ENCODE results near the gene CIART.
"Not testable (repeated sequence)": the region's sequence is repeated elsewhere in the genome, so short reads cannot be mapped to it uniquely, and the experiment has no call there.

CIART gene

DNA sequence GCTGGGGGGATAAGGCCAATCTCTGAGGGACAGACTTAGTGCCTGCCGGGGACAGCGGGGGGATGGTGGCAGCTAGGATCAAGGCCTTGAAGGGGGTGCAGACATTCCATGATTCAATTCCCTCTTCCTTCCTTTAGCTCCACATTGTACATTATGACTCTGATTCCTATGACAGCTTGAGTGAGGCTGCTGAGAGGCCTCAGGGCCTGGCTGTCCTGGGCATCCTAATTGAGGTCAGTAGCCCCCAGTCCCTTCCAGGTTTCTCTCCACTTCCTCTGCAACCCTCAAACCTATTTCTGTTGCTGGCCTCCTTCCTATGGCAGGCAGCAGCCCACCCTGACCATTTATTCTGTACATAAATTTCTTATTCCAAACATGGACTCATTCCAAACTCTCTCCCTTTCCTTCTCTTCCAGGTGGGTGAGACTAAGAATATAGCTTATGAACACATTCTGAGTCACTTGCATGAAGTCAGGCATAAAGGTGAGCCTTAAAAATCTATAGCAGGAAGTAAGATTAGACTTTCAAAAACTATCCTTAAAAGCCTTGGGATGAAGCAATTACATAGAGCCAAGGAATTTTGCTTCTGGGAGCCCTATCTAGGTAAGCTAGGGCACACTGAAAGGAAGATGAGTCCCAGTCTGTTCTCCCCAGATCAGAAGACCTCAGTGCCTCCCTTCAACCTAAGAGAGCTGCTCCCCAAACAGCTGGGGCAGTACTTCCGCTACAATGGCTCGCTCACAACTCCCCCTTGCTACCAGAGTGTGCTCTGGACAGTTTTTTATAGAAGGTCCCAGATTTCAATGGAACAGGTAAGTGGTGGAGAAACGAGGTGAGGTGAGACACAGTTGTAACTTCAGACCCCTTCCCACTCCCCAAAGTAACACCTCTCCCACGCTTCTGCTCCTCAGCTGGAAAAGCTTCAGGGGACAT is 19.7 kb upstream of the CIART start:
- no peak for DNase-seq

DNA sequence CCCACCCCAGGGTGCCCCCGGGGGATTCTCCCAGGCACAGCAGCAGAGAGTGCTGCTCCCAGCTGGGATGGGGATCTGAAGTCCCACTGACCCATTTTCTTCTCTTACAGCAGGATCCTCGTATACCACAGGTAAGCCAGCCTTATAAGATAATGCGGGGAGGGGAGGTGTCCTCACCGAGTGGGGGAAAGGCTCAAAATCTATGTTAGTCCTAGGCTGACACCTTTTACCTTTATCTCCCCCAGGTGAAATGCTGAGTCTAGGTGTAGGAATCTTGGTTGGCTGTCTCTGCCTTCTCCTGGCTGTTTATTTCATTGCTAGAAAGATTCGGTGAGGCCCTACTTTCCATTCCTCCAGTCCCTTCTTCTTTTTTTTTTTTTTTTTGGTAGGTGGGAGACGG is 18.8 kb upstream of the CIART start:
- DNase-seq: no peak

DNA sequence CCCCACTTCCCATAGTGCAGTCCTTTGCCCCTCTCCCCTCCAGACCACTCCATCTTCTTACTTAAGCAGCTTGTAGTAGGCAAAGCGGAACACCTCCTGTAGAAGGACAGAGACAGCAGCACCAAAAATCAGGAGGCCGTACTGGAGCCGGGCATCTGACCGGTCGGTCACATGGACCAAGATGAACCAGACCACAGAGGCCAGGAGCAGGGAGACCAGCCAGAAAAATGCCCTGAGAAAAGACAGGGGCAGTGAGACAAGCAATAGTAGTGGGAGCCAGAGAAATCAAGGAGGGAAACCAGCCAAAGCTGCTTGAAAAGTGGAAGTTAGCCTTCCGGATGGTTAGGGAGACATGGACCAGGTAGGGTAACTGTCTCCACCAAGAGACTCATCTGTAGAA is 14.5 kb upstream of the CIART start:
- no peak for DNase-seq

DNA sequence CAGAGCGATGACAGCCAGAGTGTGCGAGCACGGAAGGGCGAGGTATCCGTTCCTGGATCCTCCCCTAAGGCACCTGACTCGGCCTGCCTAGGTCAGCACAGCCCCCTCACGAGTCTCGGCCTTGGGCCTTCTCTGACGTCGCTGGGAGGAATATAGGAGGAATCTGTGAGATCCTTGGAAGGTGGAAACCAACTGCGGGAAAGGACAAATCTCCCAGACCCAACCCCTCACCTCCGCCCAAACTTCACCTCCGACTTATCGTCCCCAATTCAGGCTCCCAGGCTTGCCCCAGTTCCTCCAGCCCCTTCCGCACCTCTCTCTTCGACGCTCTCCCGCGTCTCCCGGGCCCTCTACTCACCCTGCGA is 14.0 kb upstream of the CIART start:
- DNase-seq: no peak

DNA sequence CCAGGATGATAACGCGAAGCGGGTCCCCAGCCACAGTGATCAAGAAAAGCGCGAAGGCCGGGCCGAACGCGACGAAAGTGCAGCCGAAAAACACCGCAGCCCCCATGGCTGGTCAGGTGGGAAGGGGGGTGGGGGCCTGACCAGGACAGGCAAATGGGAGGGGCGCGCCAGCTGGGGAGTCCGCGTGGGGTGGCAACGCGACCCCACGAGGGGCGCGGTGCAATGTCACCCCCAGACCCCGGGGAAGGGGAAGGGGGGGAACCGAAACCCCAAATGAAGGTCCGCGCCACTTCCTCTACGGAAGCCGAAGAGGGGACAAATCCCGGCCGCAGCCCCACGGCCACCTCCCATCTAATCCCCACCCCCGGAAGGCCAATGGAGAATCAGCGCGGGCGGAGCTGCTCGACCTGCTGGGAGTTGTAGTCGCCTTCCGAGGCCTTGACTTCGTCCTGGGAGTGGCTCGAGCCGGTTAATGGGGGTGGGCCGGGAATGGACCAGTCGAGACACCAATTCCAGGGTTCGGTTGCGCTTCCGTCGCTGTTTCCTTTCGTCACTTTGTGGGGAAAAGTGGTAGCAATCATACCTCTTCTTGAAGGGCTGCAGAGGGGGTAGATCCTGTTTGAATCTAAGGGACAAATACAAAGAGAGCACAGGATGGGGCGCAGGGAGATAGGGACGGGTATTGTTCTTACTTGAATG is 13.5 kb upstream of the CIART start, which contains the start of gene APH1A:
Gene APH1A (minus strand): TSS at position 312 of the 699 bp plus-strand sequence. CDS start 206 bp downstream, at position 106.
- peak; percentile 98 for DNase-seq

DNA sequence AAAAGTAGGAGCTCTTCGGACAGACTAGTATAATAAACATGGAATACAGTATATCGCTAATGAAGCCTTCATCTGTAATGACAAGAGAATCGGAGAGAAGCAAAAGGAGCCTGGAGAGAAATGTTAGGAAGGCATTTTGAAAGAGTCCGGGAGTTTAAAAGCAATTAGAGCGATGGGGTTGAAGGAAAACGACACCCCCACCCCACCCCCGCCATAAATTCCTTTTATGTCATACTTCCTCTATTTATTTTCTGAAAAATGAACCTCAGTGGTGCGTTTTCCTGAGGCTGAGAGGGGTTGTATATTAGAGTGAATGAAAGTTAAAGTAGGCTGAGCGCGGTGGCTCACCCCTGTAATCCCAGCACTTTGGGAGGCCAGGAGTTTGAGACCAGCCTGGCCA is 12.9 kb upstream of the CIART start:
- no peak for DNase-seq

DNA sequence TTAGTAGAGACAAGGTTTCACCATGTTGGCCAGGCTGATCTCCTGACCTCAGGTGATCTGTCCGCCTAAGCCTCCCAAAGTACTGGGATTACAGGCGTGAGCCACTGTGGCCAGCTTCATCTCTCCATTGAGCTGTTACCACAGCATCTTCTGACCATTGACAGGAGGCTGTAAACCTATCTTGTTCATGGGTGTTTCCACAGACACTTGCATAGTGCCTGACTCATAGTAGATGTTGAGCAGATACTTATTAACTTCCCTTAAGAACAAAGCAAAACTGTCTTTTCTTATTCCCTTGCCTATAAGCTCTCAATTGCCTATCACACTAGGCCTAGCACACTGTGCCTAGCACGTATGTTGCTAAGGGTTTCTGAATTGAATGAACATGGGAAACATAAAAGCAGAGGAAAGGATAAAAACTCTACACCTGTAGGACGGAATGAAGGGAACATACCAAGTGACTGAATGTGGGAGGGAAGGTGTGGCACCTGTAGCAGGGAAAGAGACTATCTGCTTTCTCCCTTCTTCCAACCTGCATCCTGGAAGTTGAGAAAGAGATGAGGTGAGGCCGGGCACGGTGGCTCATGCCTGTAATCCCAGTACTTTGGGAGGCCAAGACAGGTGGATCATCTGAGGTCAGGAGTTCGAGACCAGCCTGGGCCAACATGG is 10.9 kb upstream of the CIART start:
- DNase-seq: no peak

DNA sequence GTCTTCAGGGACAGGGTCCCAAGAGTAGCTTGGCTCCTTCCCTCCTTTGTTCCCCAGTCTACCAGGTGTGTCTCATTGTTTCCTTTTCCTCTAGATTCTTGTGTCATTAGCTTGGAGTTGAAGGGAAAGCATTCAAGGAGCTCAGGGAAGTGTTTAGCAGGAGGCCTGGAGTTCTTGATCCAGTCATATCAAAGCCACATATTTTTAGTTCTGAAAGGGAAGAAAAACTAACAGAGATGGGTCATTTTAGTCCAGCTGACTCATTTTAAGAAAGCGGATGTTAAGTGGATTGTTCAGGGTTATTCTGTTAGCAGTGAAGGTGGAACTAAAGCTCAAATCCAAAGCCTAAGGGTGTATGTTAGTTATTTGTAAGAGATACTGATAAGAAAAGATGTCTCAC is 9.0 kb upstream of the CIART start:
- DNase-seq: no peak

DNA sequence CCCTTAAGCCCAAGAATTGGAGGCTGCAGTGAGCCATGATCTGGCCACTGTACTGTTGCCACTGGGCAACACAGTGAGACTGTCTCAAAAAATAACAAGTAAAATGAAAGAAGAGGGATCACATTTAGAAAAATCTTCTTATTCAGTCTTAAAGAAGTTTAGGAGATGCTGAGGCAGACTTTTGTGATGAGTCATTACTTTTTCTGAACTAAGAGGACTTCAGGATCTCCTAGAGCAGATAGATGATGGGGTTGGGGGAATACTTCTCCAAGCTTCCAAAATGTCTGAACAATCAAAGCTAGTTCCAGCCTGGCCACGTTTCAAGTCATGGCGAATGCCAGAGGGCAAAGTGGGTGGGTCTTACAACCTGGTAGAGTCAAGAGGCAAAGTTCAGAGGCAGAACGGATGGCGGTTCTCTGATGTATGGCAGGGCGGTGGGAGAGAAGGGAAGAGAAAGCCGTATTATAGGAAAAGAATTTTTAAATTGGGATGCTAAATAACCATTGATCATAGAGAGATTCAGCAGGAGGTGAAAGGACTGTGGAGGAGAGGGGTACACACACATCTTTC is 2.1 kb upstream of the CIART start:
- DNase-seq: no peak

DNA sequence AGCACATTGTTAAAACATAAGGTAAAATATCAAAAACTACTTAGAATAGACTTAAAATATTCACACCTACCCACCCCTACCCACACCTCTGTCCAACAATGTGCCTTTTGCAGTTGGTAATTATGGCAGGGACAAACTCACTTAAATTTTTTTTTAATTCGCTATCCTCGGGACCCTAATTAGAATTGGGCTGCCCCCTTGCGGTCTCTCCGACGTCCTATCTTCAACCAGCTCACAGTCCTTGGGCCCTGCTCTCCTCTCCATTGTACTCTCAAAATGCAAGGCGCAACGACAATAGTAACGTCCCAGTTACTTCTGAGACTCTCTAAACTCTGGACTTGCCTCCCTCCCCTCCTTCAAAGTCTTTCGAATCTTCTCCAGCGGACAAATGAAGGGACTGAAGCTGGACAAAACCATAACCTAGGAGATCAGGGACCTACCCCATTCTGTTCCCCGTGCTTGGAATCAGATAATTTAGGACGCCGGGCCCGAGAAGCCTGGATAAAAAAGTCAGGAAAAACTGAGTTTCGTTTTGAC is 1.1 kb upstream of the CIART start:
- DNase-seq: peak; percentile 83

DNA sequence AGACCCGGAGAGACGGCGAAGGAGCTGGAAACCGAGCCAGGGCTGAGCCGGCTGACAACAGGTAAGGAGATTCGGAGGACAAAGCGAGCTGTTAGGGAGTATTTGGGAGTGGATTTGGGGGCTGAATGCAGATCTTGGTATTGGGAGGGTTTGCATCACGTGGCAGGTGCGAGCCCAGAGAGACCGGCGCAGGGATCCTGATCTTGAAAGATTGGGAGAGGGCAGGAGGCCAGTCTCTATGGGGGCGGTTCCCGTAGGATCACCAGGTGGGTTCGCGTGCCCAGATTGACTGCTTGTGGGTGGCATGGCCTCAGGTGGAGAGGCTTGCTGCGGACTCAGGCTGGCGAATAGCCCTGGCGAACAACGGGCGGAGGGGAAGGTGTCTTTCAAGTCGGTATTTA is 204 bp downstream of the CIART start:
- DNase-seq: no peak

DNA sequence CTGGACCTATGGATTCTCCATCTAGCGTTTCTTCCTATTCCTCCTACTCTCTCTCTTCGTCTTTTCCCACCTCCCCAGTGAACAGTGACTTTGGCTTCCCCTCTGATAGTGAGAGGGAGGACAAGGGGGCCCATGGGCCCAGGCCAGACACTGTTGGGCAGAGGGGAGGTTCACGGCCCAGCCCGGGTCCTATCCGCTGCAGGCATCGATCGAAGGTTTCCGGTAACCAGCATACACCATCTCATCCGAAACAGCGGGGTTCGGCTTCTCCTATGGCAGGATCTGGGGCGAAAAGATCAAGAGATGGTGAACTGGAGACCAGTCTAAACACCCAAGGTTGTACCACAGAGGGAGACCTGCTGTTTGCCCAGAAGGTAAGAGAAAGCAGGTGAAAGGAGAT is 906 bp downstream of the CIART start:
- DNase-seq: no peak

DNA sequence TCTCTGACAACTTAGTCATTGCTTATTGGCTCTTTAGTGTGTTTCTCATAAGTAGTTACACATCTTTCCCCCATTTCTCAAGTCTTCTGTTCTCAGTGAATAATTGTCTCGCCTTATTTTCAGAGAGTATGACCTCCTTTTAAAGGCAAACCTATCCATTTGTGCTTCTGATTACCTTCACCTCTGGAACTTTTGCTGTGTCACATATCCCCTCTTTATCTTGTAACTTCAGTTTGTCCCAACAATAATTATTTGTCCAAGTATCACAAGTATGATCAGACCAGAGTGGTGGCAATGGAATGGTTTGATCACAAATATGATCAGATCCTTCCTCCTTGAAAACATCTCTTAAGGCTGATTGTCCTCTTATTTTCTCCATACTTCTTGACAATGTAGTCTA is 6.0 kb downstream of the CIART start:
- no peak for DNase-seq

DNA sequence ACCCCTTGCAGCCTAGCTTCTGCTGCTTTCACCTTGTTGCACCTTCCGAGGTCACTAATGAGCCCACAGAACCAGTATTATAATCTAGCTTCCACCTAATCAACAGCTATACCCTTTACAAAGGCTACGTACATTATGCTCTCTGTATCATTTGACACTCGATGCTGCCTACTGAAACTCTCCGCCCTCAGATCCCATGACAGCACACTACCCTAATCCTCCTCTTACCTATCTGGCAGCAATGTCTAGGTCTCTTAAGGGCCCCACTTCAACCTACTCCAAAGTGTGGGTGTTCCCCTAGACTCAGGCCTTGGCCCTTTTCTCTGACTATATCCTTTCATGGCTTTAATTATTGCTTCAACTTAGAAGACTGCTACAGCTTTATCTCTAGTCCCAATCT is 6.5 kb downstream of the CIART start:
- no peak for DNase-seq

DNA sequence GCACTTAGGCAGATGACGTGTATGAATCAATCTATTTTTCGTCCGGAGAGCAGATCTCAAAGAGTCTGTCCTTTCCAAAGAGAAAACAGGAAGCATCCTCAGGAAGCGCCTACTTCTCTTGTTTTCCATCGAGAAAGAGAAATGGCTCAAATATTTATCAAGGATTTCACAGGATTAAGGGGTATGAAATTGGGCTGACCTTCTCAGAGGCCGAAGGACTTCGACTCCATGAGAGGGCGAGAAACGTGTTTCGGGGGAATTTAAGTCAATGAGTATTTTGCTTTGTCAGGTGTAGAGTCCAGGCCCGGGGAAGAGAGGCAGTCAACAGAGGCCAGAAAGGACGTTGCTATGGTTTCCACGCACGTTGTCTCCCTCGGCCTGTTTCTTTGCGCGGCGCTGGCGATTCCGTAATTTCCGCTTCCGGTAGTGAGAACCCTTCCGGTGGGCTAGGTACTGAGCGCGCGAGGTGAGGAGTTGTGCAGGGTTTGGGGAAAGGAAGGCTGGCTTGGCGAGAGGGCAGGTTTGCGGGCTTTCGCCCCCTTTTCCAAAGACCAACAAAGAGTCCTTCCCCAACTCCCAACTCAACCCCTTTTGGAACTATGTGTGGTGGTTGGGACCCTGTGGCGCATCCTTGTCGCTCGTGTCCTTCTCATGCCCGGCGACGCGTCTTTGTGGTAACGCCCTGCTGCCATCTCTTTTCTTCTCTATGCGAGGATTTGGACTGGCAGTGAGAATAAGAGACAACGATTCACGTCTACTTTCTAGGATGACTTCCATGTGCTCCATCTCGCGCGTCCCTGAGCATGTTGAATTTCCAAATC is 11.3 kb downstream of the CIART start, which contains the start of gene MRPS21:
Gene MRPS21 (plus strand): TSS at position 429 of the 821 bp plus-strand sequence. CDS start 506 bp downstream, outside the sequence.
- peak; percentile 90 for DNase-seq

DNA sequence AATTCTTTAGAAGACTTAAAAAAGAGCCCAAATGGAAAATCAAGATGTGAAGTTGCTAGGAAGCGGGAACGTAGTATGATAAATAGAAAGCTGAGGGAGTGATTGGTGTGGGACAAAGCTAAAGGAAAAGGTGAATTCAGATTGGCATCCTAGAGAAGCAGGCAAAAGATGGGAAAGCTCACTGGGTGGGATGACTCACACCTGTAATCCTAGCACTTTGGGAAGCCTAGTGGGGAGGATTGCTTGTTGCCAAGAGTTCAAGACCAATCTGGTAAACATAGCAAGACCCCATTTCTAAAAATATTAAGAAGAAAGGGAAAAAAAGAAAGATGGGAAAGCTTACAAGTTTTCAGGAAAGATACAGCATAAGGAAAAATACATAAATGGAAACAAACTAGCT is 13.1 kb downstream of the CIART start:
- DNase-seq: no peak

DNA sequence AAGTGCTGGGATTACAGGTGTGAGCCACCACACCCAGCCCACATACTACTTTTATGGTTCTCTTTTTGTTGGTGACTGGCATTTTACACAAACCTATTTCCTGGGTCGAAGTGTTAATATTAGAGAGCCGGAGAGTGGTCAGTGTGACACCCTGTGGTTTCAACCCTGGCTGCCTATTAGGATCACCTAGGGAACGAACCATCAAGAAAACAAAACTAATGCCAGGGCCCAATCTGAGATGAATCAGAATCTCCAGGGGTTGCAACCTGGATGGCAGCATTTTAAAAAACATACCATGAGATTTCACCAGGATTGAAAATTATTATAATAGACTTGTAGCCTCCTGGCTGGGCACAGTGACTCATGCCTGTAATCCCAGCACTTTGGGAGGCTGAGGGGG is 17.4 kb downstream of the CIART start:
- DNase-seq: no peak

DNA sequence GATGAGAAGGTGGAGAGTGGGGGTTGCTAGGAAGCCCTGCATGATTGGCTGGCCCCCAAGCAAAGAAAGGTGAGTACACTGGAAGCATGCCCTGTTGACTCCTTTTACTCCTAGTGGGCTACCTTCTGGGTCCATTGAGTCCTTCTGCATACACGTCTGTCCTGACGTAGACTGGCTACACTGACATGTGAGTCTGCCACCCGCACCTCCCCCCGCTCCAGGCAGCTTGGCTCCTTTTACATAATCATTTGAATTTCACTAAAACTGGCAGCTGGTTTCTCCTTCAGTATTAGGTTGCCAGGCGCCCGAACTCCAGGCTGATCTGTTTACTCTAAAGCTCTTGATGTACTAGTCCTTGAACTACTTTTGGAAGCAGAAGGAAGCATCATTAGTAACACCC is 20.0 kb downstream of the CIART start:
- no peak for DNase-seq

DNA sequence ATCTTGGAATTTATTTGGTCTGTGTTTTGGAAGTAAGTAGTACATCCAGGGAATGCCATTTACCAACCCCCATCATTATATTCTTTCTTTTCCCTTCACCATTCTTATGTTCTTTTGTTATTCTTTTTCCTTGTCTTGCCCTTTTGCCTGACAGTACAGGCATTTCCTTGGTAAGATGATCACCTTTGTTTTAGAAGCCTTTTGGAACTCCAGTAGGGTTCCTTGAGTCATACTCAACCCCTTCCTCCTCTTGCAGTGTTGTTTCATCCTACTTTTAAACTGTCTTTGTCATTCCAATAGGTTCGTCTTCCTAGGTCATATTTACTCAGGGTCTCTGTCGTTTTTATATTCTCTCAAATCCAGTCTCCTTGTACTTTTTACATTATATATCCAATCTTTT is 20.5 kb downstream of the CIART start:
- DNase-seq: no peak

DNA sequence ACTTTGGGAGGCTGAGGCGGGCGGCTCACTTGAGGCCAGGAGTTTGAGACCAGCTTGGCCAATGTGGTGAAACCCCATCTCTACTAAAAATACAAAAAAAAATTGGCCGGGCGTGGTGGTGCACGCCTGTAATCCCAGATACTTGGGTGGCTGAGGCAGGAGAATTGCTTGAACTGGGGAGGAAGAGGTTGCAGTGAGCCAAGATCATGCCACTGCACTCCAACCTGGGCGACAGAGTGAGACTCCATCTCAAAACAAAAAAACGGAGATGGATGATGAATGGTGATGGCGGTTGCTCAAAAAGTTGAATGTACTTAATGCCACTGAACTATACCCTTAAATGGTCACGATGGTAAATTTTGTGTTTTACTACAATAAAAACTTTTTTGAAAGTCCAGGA is 26.2 kb downstream of the CIART start:
- not testable (repeated sequence) for DNase-seq

DNA sequence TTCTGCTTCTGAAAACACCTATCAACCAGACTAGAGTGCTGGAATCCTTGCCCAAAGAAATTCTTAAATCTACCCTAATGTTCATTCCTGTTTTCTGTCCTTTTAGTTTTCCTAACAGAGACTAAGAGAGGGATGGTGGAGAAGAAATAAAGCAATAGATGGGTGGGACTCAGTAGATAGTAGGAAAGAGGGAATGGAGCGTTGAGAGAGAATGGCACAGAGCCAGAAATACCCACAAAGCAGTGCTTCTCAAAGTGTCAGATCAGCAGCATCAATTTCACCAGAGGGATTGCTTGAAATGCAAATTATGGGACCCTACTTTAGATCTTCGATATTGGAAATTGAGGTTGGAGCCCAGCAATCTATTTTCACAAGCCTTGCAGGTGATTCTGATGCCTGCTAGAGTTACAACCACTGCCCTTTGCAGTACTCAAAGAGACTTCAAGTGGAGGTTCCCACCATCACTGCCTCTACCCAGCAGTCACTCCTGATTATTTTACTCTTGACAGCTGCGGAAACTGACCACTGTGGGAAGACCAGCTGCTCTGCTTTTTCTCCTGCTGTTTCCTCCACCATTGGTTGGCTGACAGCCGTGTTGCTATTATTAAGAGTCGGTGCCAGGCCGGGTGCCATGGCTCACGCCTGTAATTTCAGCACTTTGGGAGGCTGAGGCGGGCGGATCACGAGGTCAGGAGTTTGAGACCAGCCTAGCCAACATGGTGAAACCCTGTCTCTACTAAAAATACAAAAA is 27.6 kb downstream of the CIART start:
- no peak for DNase-seq
